GM12878 (cell line): ENCODE results near the gene SHQ1. TPM values are rescaled to one million over a fixed set of nuclear protein-coding genes. Genes with fewer than 3 reads are reported as not detected.
A peak's percentile ranks its signal among the peaks of the same experiment; 100 is the strongest.

ENCODE experiments used
- ASH2L ChIP-seq: fragments of 300-600, 200-600 bp; sonication (generic); IDR thresholded peaks from 2 replicates; pipeline ENCODE4 v1.6.1; 2017; ENCODE audit warnings: low read depth, mild to moderate bottlenecking, borderline replicate concordance
- BRCA1 ChIP-seq: IDR thresholded peaks from 2 replicates; pipeline ENCODE4 v1.6.1; 2011; ENCODE audit warnings: low read depth, low read length, improper control_type of control experiment
- CHD2 ChIP-seq: IDR thresholded peaks from 2 replicates; pipeline ENCODE4 v1.6.1; 2011; ENCODE audit warnings: low read depth, low read length, improper control_type of control experiment, borderline replicate concordance
- CREM ChIP-seq: IDR thresholded peaks from 2 replicates; pipeline ENCODE4 v1.6.1; 2014; ENCODE audit warnings: antibody characterized with exemption, low read depth
- DPF2 ChIP-seq: fragments of 450-650 bp; IDR thresholded peaks from 2 replicates; pipeline ENCODE4 v1.6.1; 2017; ENCODE audit warnings: mild to moderate bottlenecking
- FOS ChIP-seq: IDR thresholded peaks from 3 replicates; pipeline ENCODE4 v1.6.1; 2011; ENCODE audit warnings: borderline replicate concordance; ENCODE audit not compliant: insufficient read length; ENCODE audit errors: extremely low read depth
- MEF2B ChIP-seq: fragments of 450-650 bp; IDR thresholded peaks from 2 replicates; pipeline ENCODE4 v1.6.1; 2018; ENCODE audit warnings: mild to moderate bottlenecking, moderate library complexity; ENCODE audit not compliant: partially characterized antibody, poor library complexity, severe bottlenecking
- MTA3 ChIP-seq: IDR thresholded peaks from 2 replicates; pipeline ENCODE4 v1.6.1; 2012; ENCODE audit warnings: low read length, inconsistent platforms, borderline replicate concordance
- MYB ChIP-seq: fragments of 150-350 bp; IDR thresholded peaks from 2 replicates; pipeline ENCODE4 v1.6.1; 2014; ENCODE audit warnings: mild to moderate bottlenecking, low read depth, low read length, borderline replicate concordance
- NFIC ChIP-seq: IDR thresholded peaks from 2 replicates; pipeline ENCODE4 v1.6.1; 2012; ENCODE audit warnings: low read depth, mild to moderate bottlenecking, inconsistent platforms, low read length, moderate library complexity
- NFXL1 ChIP-seq: fragments of 450-650 bp; IDR thresholded peaks from 2 replicates; pipeline ENCODE4 v1.6.1; 2017; ENCODE audit warnings: antibody characterized with exemption, mild to moderate bottlenecking, borderline replicate concordance
- NR2C1 ChIP-seq: fragments of 450-650 bp; IDR thresholded peaks from 2 replicates; pipeline ENCODE4 v1.6.1; 2017; ENCODE audit warnings: antibody characterized with exemption, mild to moderate bottlenecking, moderate library complexity
- PML ChIP-seq: IDR thresholded peaks from 2 replicates; pipeline ENCODE4 v1.6.1; 2012; ENCODE audit warnings: low read length, inconsistent platforms
- SRF ChIP-seq, 2 experiments: IDR thresholded peaks; 2 replicates each; pipeline ENCODE4 v1.6.1; 2011; ENCODE audit warnings: low read depth in 2 of 2, low read length in 2 of 2, mild to moderate bottlenecking in 1 of 2, moderate library complexity in 1 of 2
- TAF1 ChIP-seq: IDR thresholded peaks from 2 replicates; pipeline ENCODE4 v1.6.1; 2011; ENCODE audit warnings: mild to moderate bottlenecking, low read depth, low read length, borderline replicate concordance
- ZNF207 ChIP-seq: fragments of 450-650 bp; IDR thresholded peaks from 2 replicates; pipeline ENCODE4 v1.6.1; 2014; ENCODE audit warnings: antibody characterized with exemption, mild to moderate bottlenecking, borderline replicate concordance
- polyA plus RNA-seq, 11 experiments: library from polyadenylated mRNA; depleted of rRNA in 4 of 11; unstranded in 6 of 11; stranded (reverse) in 5 of 11; fragments of >200 nt; fragmentation: Nextera tagmentation in 4 of 11; fragmentation: Illumina TruSeq in 1 of 11; extraction: Ambion mirVana in 4 of 11; extraction: Trizol in 1 of 11; gene quantifications; 1 replicate in 1 of 11; 2 replicates in 10 of 11; pipeline versions ENCODE4 v1.2.1 to v1.2.3, GENCODE V29; 2011 to 2016; ENCODE audit warnings: inconsistent platforms in 2 of 11, missing spikeins in 2 of 11, low read depth in 1 of 11
- total RNA-seq, 4 experiments: library from RNA; depleted of rRNA in 3 of 4; stranded (reverse); fragments of >200 nt in 3 of 4; fragmentation: Illumina TruSeq in 1 of 4; extraction: Trizol in 1 of 4; gene quantifications; 2 replicates each; pipeline versions ENCODE4 v1.2.1 to v1.2.3, GENCODE V29; 2013 to 2021
- TF ChIP-seq, protein P1 (sequence below): fragments of 450-650 bp; IDR thresholded peaks from 2 replicates; pipeline ENCODE4 v1.6.1; 2016; ENCODE audit warnings: mild to moderate bottlenecking
- TF ChIP-seq, protein P2 (sequence below): fragments of 450-650 bp; formaldehyde crosslinking; IDR thresholded peaks from 2 replicates; pipeline ENCODE4 v1.5.0; 2022; ENCODE audit warnings: mild to moderate bottlenecking, missing genetic modification characterization
- TF ChIP-seq, protein P3 (sequence below): fragments of 450-650 bp; IDR thresholded peaks from 2 replicates; pipeline ENCODE4 v1.6.1; 2017; ENCODE audit warnings: low read depth, mild to moderate bottlenecking, moderate library complexity
- TF ChIP-seq, protein P4 (sequence below), 3 experiments: IDR thresholded peaks in 2 of 3; conservative IDR thresholded peaks in 1 of 3; 2 replicates each; pipeline ENCODE4 v1.5.1; 2011; ENCODE audit warnings: low read depth in 3 of 3, low read length in 3 of 3, mild to moderate bottlenecking in 3 of 3, control low read depth in 2 of 3, moderate library complexity in 2 of 3, inconsistent platforms in 1 of 3, mixed read lengths in 1 of 3; ENCODE audit not compliant: control insufficient read depth in 2 of 3, insufficient read depth in 1 of 3; ENCODE audit errors: extremely low read depth in 1 of 3
- TF ChIP-seq, protein P5 (sequence below): IDR thresholded peaks from 2 replicates; pipeline ENCODE4 v1.6.1; 2011; ENCODE audit warnings: borderline replicate concordance, low read depth, mild to moderate bottlenecking, moderate library complexity, low read length; ENCODE audit not compliant: insufficient read depth, poor library complexity, severe bottlenecking

SHQ1 gene
- total and polyA plus RNA-seq, 10 of the 15 experiments (the other 5 are each of a cell fraction or from before 2014, with no cell fraction given), result 12.6 to 51.7 (median 24.5) TPM

DNA sequence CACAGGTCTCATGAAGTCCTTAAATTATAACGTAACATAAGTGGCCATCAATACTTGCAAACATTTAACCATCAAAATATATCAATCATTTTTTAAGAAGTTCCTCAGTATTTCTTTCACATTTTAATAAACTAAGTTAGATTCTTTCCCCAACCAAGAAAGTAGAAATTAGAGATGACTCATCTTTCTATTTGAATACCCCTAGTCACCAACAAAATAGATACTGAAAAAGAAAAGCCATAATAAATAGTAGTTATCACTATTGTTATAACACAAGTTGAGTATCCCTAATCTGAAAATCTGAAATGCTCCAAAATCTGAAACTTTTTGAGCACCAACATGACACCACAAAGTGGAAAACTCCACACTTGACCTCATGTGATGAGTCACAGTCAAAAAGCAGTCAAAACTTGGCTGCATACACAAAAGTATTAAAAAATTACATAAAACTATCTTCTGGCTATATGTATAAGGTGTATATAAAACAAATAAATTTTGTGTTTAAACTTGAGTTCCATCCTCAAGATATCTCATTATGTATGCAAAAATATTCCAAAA lies 3.7 kb downstream of the SHQ1 start (continued):
- TF ChIP-seq, protein P1, sequence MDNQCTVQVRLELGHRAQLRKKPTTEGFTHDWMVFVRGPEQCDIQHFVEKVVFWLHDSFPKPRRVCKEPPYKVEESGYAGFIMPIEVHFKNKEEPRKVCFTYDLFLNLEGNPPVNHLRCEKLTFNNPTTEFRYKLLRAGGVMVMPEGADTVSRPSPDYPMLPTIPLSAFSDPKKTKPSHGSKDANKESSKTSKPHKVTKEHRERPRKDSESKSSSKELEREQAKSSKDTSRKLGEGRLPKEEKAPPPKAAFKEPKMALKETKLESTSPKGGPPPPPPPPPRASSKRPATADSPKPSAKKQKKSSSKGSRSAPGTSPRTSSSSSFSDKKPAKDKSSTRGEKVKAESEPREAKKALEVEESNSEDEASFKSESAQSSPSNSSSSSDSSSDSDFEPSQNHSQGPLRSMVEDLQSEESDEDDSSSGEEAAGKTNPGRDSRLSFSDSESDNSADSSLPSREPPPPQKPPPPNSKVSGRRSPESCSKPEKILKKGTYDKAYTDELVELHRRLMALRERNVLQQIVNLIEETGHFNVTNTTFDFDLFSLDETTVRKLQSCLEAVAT, result no peak
- TF ChIP-seq TAF1 (no peak), NR2C1 (no peak), MYB (no peak), NFIC (peak; percentile 90), NFXL1 (no peak), ZNF207 (no peak), MTA3 (no peak), SRF (IDR thresholded peaks at IDR 0.05; ENCODE audit: low read depth in 2 of 2, low read length in 2 of 2) (no peak), BRCA1 (no peak), CREM (0 out of 2 replicates have a peak, but pooled peaks have one; percentile 18), FOS (no peak), ASH2L (no peak), PML (no peak), CHD2 (no peak), MEF2B (no peak), DPF2 (no peak)
- TF ChIP-seq, protein P2, sequence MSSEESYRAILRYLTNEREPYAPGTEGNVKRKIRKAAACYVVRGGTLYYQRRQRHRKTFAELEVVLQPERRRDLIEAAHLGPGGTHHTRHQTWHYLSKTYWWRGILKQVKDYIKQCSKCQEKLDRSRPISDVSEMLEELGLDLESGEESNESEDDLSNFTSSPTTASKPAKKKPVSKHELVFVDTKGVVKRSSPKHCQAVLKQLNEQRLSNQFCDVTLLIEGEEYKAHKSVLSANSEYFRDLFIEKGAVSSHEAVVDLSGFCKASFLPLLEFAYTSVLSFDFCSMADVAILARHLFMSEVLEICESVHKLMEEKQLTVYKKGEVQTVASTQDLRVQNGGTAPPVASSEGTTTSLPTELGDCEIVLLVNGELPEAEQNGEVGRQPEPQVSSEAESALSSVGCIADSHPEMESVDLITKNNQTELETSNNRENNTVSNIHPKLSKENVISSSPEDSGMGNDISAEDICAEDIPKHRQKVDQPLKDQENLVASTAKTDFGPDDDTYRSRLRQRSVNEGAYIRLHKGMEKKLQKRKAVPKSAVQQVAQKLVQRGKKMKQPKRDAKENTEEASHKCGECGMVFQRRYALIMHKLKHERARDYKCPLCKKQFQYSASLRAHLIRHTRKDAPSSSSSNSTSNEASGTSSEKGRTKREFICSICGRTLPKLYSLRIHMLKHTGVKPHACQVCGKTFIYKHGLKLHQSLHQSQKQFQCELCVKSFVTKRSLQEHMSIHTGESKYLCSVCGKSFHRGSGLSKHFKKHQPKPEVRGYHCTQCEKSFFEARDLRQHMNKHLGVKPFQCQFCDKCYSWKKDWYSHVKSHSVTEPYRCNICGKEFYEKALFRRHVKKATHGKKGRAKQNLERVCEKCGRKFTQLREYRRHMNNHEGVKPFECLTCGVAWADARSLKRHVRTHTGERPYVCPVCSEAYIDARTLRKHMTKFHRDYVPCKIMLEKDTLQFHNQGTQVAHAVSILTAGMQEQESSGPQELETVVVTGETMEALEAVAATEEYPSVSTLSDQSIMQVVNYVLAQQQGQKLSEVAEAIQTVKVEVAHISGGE, result no peak
- TF ChIP-seq, protein P3, sequence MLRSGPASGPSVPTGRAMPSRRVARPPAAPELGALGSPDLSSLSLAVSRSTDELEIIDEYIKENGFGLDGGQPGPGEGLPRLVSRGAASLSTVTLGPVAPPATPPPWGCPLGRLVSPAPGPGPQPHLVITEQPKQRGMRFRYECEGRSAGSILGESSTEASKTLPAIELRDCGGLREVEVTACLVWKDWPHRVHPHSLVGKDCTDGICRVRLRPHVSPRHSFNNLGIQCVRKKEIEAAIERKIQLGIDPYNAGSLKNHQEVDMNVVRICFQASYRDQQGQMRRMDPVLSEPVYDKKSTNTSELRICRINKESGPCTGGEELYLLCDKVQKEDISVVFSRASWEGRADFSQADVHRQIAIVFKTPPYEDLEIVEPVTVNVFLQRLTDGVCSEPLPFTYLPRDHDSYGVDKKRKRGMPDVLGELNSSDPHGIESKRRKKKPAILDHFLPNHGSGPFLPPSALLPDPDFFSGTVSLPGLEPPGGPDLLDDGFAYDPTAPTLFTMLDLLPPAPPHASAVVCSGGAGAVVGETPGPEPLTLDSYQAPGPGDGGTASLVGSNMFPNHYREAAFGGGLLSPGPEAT, result no peak; the same call in 1 of the 2 replicates
- TF ChIP-seq, protein P4, sequence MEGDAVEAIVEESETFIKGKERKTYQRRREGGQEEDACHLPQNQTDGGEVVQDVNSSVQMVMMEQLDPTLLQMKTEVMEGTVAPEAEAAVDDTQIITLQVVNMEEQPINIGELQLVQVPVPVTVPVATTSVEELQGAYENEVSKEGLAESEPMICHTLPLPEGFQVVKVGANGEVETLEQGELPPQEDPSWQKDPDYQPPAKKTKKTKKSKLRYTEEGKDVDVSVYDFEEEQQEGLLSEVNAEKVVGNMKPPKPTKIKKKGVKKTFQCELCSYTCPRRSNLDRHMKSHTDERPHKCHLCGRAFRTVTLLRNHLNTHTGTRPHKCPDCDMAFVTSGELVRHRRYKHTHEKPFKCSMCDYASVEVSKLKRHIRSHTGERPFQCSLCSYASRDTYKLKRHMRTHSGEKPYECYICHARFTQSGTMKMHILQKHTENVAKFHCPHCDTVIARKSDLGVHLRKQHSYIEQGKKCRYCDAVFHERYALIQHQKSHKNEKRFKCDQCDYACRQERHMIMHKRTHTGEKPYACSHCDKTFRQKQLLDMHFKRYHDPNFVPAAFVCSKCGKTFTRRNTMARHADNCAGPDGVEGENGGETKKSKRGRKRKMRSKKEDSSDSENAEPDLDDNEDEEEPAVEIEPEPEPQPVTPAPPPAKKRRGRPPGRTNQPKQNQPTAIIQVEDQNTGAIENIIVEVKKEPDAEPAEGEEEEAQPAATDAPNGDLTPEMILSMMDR (IDR thresholded peaks at IDR 0.05 in 2 of 3, conservative IDR thresholded peaks at IDR 0.05 in 1 of 3; ENCODE audit: control insufficient read depth in 2 of 3, extremely low read depth in 1 of 3, insufficient read depth in 1 of 3, low read depth in 3 of 3, low read length in 3 of 3), result no peak
- TF ChIP-seq, protein P5, sequence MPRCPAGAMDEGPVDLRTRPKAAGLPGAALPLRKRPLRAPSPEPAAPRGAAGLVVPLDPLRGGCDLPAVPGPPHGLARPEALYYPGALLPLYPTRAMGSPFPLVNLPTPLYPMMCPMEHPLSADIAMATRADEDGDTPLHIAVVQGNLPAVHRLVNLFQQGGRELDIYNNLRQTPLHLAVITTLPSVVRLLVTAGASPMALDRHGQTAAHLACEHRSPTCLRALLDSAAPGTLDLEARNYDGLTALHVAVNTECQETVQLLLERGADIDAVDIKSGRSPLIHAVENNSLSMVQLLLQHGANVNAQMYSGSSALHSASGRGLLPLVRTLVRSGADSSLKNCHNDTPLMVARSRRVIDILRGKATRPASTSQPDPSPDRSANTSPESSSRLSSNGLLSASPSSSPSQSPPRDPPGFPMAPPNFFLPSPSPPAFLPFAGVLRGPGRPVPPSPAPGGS, result no peak
